PFSK-1 (cell line): ENCODE measurements around the gene TMEM109.

Experiments
- FOXP2 ChIP-seq: optimal IDR thresholded peaks from 2 replicates; pipeline ENCODE3; 2011; ENCODE audit warnings: borderline replicate concordance, control low read depth, inconsistent platforms; ENCODE audit not compliant: insufficient read depth; ENCODE audit errors: extremely low read length, extremely low read depth
- POLR2AphosphoS5 ChIP-seq: IDR thresholded peaks from 2 replicates; pipeline ENCODE4 v1.6.1; 2012; ENCODE audit warnings: low read depth, mild to moderate bottlenecking, control low read depth, low read length, moderate library complexity
- SIN3A ChIP-seq: IDR thresholded peaks from 2 replicates; pipeline ENCODE4 v1.6.1; 2012; ENCODE audit warnings: mild to moderate bottlenecking, low read length, moderate library complexity, borderline replicate concordance; ENCODE audit not compliant: insufficient read depth
- TAF1 ChIP-seq: IDR thresholded peaks from 2 replicates; pipeline ENCODE4 v1.6.1; 2012; ENCODE audit warnings: low read length, control low read depth, borderline replicate concordance; ENCODE audit not compliant: insufficient read depth
- TF ChIP-seq, protein P1 (sequence below), 2 experiments: IDR thresholded peaks; 2 replicates each; pipeline versions ENCODE4 v1.6.1 to v1.8.0; 2011 to 2012; ENCODE audit warnings: low read depth in 2 of 2, low read length in 2 of 2, control low read depth in 1 of 2, inconsistent platforms in 1 of 2, mild to moderate bottlenecking in 1 of 2, moderate library complexity in 1 of 2; ENCODE audit not compliant: insufficient read depth in 1 of 2

TMEM109 gene

DNA sequence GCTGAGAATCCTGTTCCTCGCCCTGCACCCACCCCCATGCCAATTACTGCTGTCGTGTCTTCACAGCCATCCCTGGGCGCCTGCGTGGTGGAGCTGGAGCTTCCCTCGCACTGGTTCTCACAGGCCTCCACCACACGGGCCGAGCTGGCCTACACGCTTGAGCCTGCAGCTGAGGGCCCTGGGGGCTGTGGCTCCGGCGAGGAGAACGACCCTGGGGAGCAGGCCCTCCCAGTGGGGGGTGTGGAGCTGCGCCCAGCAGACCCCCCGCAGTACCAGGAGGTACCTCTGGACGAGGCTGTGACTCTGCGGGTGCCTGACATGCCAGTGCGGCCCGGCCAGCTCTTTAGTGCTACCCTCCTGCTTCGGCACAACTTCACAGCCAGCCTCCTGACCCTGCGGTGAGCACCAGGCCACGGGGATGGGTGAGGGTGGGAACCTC is 14.6 kb downstream of the TMEM109 start:
- TF ChIP-seq TAF1 (no peak), FOXP2 (no peak), POLR2AphosphoS5 (no peak), SIN3A (no peak)
- TF ChIP-seq, protein P1, sequence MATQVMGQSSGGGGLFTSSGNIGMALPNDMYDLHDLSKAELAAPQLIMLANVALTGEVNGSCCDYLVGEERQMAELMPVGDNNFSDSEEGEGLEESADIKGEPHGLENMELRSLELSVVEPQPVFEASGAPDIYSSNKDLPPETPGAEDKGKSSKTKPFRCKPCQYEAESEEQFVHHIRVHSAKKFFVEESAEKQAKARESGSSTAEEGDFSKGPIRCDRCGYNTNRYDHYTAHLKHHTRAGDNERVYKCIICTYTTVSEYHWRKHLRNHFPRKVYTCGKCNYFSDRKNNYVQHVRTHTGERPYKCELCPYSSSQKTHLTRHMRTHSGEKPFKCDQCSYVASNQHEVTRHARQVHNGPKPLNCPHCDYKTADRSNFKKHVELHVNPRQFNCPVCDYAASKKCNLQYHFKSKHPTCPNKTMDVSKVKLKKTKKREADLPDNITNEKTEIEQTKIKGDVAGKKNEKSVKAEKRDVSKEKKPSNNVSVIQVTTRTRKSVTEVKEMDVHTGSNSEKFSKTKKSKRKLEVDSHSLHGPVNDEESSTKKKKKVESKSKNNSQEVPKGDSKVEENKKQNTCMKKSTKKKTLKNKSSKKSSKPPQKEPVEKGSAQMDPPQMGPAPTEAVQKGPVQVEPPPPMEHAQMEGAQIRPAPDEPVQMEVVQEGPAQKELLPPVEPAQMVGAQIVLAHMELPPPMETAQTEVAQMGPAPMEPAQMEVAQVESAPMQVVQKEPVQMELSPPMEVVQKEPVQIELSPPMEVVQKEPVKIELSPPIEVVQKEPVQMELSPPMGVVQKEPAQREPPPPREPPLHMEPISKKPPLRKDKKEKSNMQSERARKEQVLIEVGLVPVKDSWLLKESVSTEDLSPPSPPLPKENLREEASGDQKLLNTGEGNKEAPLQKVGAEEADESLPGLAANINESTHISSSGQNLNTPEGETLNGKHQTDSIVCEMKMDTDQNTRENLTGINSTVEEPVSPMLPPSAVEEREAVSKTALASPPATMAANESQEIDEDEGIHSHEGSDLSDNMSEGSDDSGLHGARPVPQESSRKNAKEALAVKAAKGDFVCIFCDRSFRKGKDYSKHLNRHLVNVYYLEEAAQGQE (IDR thresholded peaks at IDR 0.05; ENCODE audit: insufficient read depth in 1 of 2, low read depth in 2 of 2, low read length in 2 of 2) = no peak

DNA sequence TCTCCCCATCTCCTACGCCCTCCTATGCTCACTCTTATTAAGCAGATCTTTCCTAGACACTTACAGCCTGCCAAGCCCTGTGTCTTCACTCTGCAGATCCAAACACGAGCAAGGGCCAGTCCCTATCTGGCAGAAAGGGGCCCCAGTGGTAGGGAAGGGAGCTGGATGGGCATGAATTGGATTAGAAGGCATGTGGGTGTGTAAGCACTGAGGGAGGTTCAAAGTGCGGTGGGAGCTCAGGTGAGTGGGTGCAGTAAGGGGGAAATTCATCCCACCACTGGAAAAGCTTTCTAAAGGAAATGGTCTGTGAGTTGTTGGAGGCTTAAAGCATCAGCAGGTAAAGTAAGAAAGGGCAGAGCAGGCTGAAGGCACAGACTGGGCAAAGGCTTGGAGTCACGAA is 15.8 kb downstream of the TMEM109 start:
- TF ChIP-seq, protein P1 (IDR thresholded peaks at IDR 0.05; ENCODE audit: insufficient read depth in 1 of 2, low read depth in 2 of 2, low read length in 2 of 2) = no peak
- TF ChIP-seq POLR2AphosphoS5 (no peak), FOXP2 (no peak), SIN3A (no peak), TAF1 (no peak)

DNA sequence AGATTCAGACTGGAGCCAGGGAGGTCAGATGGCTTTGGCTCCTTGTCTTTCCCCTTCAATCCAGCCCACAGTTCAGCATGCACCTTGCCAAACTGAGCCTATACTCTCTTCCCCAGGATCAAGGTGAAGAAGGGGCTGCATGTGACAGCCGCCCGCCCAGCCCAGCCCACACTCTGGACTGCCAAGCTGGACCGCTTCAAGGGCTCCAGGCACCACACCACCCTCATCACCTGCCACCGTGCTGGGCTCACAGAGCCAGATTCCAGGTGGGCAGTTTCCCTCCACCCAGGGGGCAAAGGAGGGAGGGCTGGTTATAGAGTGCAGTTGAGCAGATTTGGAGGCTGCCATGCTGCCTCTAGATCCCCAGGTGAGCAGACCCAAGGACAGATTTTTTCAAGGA is 16.4 kb downstream of the TMEM109 start:
- TF ChIP-seq POLR2AphosphoS5 = no peak
- TF ChIP-seq, protein P1 (IDR thresholded peaks at IDR 0.05; ENCODE audit: insufficient read depth in 1 of 2, low read depth in 2 of 2, low read length in 2 of 2) = no peak
- TF ChIP-seq FOXP2 = no peak
- no peak for TF ChIP-seq TAF1
- TF ChIP-seq SIN3A = no peak

GRCh38 chr11:60931917-60932316 is 18.0 kb downstream of the TMEM109 start:
- TF ChIP-seq TAF1 = no peak
- TF ChIP-seq FOXP2 = no peak
- TF ChIP-seq POLR2AphosphoS5 = no peak
- TF ChIP-seq SIN3A = no peak
- TF ChIP-seq, protein P1 (IDR thresholded peaks at IDR 0.05; ENCODE audit: insufficient read depth in 1 of 2, low read depth in 2 of 2, low read length in 2 of 2) = no peak

DNA sequence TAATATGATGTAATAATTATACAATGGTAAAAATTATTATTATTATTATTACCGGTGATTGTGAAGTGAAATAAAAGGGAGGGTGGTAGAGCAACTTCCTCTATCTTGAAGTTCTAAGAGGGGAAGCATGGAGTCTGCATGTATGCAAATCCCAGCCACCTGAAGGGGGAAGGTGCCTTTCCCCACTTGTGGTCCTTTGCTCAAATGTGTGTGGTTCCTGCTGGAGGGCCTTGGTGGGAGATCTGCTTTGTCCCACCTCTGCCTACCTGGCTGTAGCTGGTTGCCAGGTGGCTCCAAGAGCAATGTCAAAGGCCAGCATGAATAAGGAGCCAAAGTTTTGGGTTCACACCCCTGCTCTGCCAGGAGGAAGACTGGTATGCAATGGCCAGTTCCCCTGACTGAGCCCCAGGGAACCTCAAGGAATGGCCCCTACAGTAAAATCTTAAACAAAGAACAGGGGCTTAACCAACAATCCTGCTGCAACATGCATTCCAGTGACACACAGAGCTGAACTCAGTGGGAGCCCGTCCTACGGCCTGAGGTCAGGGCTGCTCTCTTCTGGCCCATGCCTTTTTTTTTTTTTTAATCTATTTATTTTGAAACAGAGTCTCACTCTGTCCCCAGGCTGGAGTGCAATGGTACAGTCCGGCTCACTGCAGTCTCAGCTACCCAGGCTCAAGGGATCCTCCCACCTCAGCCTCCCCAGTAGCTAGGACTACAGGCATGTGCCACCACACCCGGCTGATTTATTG is 18.8 kb downstream of the TMEM109 start:
- TF ChIP-seq FOXP2 (no peak), TAF1 (no peak), SIN3A (no peak), POLR2AphosphoS5 (no peak)
- TF ChIP-seq, protein P1 (IDR thresholded peaks at IDR 0.05; ENCODE audit: insufficient read depth in 1 of 2, low read depth in 2 of 2, low read length in 2 of 2) = no peak
